T-helper 17 cell (primary cell): ENCODE data around the gene CDH4. TPM values are rescaled to one million over a fixed set of nuclear protein-coding genes. Genes with fewer than 3 reads are reported as not detected.
A peak's percentile ranks its signal among the peaks of the same experiment; 100 is the strongest.

ENCODE experiments used
- ATAC-seq: fragments of 150-1000 bp; cut with Tn5 transposase; 2 replicates; pipeline ENCODE4 v1.10.0; 2021; ENCODE audit warnings: mild to moderate bottlenecking, moderate library complexity
- DNase-seq, 3 donors: peaks; one replicate each; pipeline versions ENCODE4 v3.0.0 to v3.0.0-alpha.2; 2020 to 2021
- H3K9me3 ChIP-seq: one replicate; pipeline ENCODE4 v1.7.0; 2013; ENCODE audit warnings: low read length, mild to moderate bottlenecking; ENCODE audit not compliant: control insufficient read depth, poor library complexity, severe bottlenecking
- H3K27ac Mint-ChIP-seq: one replicate; pipeline ENCODE4 v1.8.0; 2022; ENCODE audit warnings: mild to moderate bottlenecking, moderate library complexity, mixed read lengths
- H3K27me3 Mint-ChIP-seq: one replicate; pipeline ENCODE4 v1.8.0; 2022; ENCODE audit warnings: mixed read lengths
- H3K36me3 Mint-ChIP-seq: one replicate; pipeline ENCODE4 v1.8.0; 2022; ENCODE audit warnings: low read depth, mixed read lengths
- H3K4me1 Mint-ChIP-seq: one replicate; pipeline ENCODE4 v1.8.0; 2022; ENCODE audit warnings: mild to moderate bottlenecking, mixed read lengths
- H3K4me3 Mint-ChIP-seq: one replicate; pipeline ENCODE4 v1.8.0; 2022; ENCODE audit warnings: mild to moderate bottlenecking, moderate library complexity, mixed read lengths
- total RNA-seq, 4 donors: library from RNA in 2 of 4; stranded (reverse) in 2 of 4; gene quantifications; one replicate each; pipeline ENCODE4 v1.2.3 and lab custom pipeline; 2022 to 2026

CDH4 gene
- total RNA-seq, 2 donors from 2014 or later = 0.55 to 0.67 TPM

GRCh38 chr20:61891476-61891875, 639.4 kb downstream of the CDH4 start:
- ATAC-seq (no peak), DNase-seq (no peak)
- H3K36me3 Mint-ChIP-seq = no peaks in the 10 kb centered on the region
- peaks cover 2% of the 10 kb centered on the region for H3K4me1 Mint-ChIP-seq
- H3K27me3 Mint-ChIP-seq = no peaks in the 10 kb centered on the region
- H3K27ac Mint-ChIP-seq = no peak overlapping the region
- no peak overlapping the region for H3K4me3 Mint-ChIP-seq
- no peaks in the 10 kb centered on the region for H3K9me3 ChIP-seq

- Mint-ChIP-seq H3K4me3 (no peak overlapping the region), H3K27me3 (no peaks in the 10 kb centered on the region), H3K36me3 (no peaks in the 10 kb centered on the region), H3K4me1 (peaks cover 2% of the 10 kb centered on the region), H3K27ac (no peak overlapping the region)
- ATAC-seq (no peak), DNase-seq (no peak)
- no peaks in the 10 kb centered on the region for H3K9me3 ChIP-seq
Measured at GRCh38 chr20:61891916-61892649, 640.0 kb downstream of the CDH4 start.

- Mint-ChIP-seq H3K4me1 (no peaks in the 10 kb centered on the region), H3K27ac (no peak overlapping the region), H3K36me3 (no peaks in the 10 kb centered on the region), H3K4me3 (no peak overlapping the region), H3K27me3 (peaks cover 7% of the 10 kb centered on the region)
- H3K9me3 ChIP-seq = no peaks in the 10 kb centered on the region
- no peak for ATAC-seq
- DNase-seq = no peak
Measured at GRCh38 chr20:61895016-61895415, 643.0 kb downstream of the CDH4 start.

- ATAC-seq (no peak), DNase-seq (no peak)
- Mint-ChIP-seq H3K36me3 (no peaks in the 10 kb centered on the region), H3K27ac (no peak overlapping the region), H3K4me3 (no peak overlapping the region), H3K27me3 (peaks cover 7% of the 10 kb centered on the region), H3K4me1 (no peaks in the 10 kb centered on the region)
- no peaks in the 10 kb centered on the region for H3K9me3 ChIP-seq
Measured at GRCh38 chr20:61895686-61896057, 643.6 kb downstream of the CDH4 start.

- Mint-ChIP-seq H3K27me3 (peaks cover 7% of the 10 kb centered on the region), H3K27ac (no peak overlapping the region), H3K4me1 (no peaks in the 10 kb centered on the region), H3K36me3 (no peaks in the 10 kb centered on the region), H3K4me3 (no peak overlapping the region)
- no peak for ATAC-seq
- no peaks in the 10 kb centered on the region for H3K9me3 ChIP-seq
- no peak for DNase-seq
Measured at GRCh38 chr20:61896058-61896961, 644.2 kb downstream of the CDH4 start.

GRCh38 chr20:61897401-61898295, 645.6 kb downstream of the CDH4 start:
- H3K4me1 Mint-ChIP-seq = peaks cover 3% of the 10 kb centered on the region
- ATAC-seq (no peak), DNase-seq (no peak)

GRCh38 chr20:61898405-61898804, 646.3 kb downstream of the CDH4 start:
- H3K4me3 Mint-ChIP-seq = no peak overlapping the region
- no peaks in the 10 kb centered on the region for H3K9me3 ChIP-seq
- no peaks in the 10 kb centered on the region for H3K36me3 Mint-ChIP-seq
- no peak overlapping the region for H3K27ac Mint-ChIP-seq
- peaks cover 3% of the 10 kb centered on the region for H3K4me1 Mint-ChIP-seq
- ATAC-seq (no peak), DNase-seq (no peak)
- peaks cover 20% of the 10 kb centered on the region for H3K27me3 Mint-ChIP-seq

More at GRCh38 chr20:61897401-61898295, 645.6 kb downstream of the CDH4 start:
- Mint-ChIP-seq H3K27me3 (peaks cover 20% of the 10 kb centered on the region), H3K27ac (no peak overlapping the region), H3K36me3 (no peaks in the 10 kb centered on the region), H3K4me3 (no peak overlapping the region)
- no peaks in the 10 kb centered on the region for H3K9me3 ChIP-seq

- Mint-ChIP-seq H3K4me3 (no peak overlapping the region), H3K36me3 (no peaks in the 10 kb centered on the region), H3K4me1 (peaks cover 3% of the 10 kb centered on the region), H3K27me3 (peaks cover 20% of the 10 kb centered on the region), H3K27ac (no peak overlapping the region)
- no peaks in the 10 kb centered on the region for H3K9me3 ChIP-seq
- DNase-seq = no peak
- no peak for ATAC-seq
Measured at GRCh38 chr20:61900011-61900944, 648.2 kb downstream of the CDH4 start.

- ATAC-seq = no peak
- Mint-ChIP-seq H3K27me3 (peaks cover 23% of the 10 kb centered on the region), H3K4me3 (no peak overlapping the region), H3K36me3 (no peaks in the 10 kb centered on the region), H3K4me1 (peaks cover 3% of the 10 kb centered on the region), H3K27ac (no peak overlapping the region)
- no peaks in the 10 kb centered on the region for H3K9me3 ChIP-seq
- DNase-seq = no peak
Measured at GRCh38 chr20:61900945-61901293, 648.9 kb downstream of the CDH4 start.

GRCh38 chr20:61901392-61902220, 649.5 kb downstream of the CDH4 start:
- no peaks in the 10 kb centered on the region for H3K9me3 ChIP-seq
- H3K4me3 Mint-ChIP-seq = no peak overlapping the region
- H3K4me1 Mint-ChIP-seq = peaks cover 3% of the 10 kb centered on the region
- peaks cover 27% of the 10 kb centered on the region for H3K27me3 Mint-ChIP-seq
- H3K36me3 Mint-ChIP-seq = no peaks in the 10 kb centered on the region
- ATAC-seq (no peak), DNase-seq (peak in 1 of 3 donors; percentile 6)
- H3K27ac Mint-ChIP-seq = no peak overlapping the region

- ATAC-seq = no peak
- peaks cover 3% of the 10 kb centered on the region for H3K4me1 Mint-ChIP-seq
- no peaks in the 10 kb centered on the region for H3K36me3 Mint-ChIP-seq
- H3K27me3 Mint-ChIP-seq = peaks cover 30% of the 10 kb centered on the region
- H3K9me3 ChIP-seq = no peaks in the 10 kb centered on the region
- no peak overlapping the region for H3K4me3 Mint-ChIP-seq
- no peak for DNase-seq
- no peak overlapping the region for H3K27ac Mint-ChIP-seq
Measured at GRCh38 chr20:61902221-61902869, 650.3 kb downstream of the CDH4 start.
